HEK293T (cell line): ENCODE data around the gene KLK10.

ENCODE experiments used
- BHLHE40 ChIP-seq: fragments of 450-650 bp; IDR thresholded peaks from 2 replicates; pipeline ENCODE4 v1.6.1; 2016; ENCODE audit warnings: mild to moderate bottlenecking, moderate library complexity, borderline replicate concordance
- FOXA1 ChIP-seq: fragments of 450-650 bp; IDR thresholded peaks from 2 replicates; pipeline ENCODE4 v1.6.1; 2016; ENCODE audit warnings: mild to moderate bottlenecking
- FOXM1 ChIP-seq: fragments of 450-650 bp; IDR thresholded peaks from 2 replicates; pipeline ENCODE4 v1.6.1; 2017; ENCODE audit warnings: mild to moderate bottlenecking, borderline replicate concordance

- no peak for TF ChIP-seq FOXA1
- TF ChIP-seq BHLHE40, result no peak
- no peak for TF ChIP-seq FOXM1
Measured at GRCh38 chr19:51063664-51064063, 44.2 kb upstream of the KLK10 start.
